Heart right ventricle (tissue), 16 donors: Measurements from ENCODE around the gene SOCS2. TPM values are rescaled to one million over a fixed set of nuclear protein-coding genes. Genes with fewer than 3 reads are reported as not detected.

Experiments
- ATAC-seq, 8 donors: fragments of 200-7000 bp; cut with Tn5 transposase; one replicate each; pipeline ENCODE4 v1.9.1; 2020; ENCODE audit warnings: mild to moderate bottlenecking in 8 of 8, moderate library complexity in 8 of 8, moderate number of reproducible peaks in 1 of 8
- DNase-seq, 2 donors: peaks; one replicate each; pipeline ENCODE4 v3.0.0-alpha.2; 2020
- H3K27ac ChIP-seq, 10 donors: fragments of 200-600 bp; sonication (generic) in 2 of 10; one replicate each; pipeline versions ENCODE4 v1.5.0 to v1.8.0; 2020 to 2022; ENCODE audit warnings: mild to moderate bottlenecking in 3 of 10
- H3K27me3 ChIP-seq, 7 donors: fragments of 200-600 bp; one replicate each; pipeline ENCODE4 v1.8.0; 2021 to 2022; ENCODE audit warnings: mild to moderate bottlenecking in 2 of 7
- H3K36me3 ChIP-seq, 9 donors: fragments of 200-600 bp; sonication (generic) in 1 of 9; one replicate each; pipeline versions ENCODE4 v1.5.0 to v1.8.0; 2020 to 2022; ENCODE audit warnings: mild to moderate bottlenecking in 2 of 9
- H3K4me1 ChIP-seq, 9 donors: fragments of 200-600 bp; sonication (generic) in 1 of 9; one replicate each; pipeline versions ENCODE4 v1.5.0 to v1.8.0; 2020 to 2022; ENCODE audit warnings: mild to moderate bottlenecking in 4 of 9
- H3K4me3 ChIP-seq, 10 donors: fragments of 200-600 bp; sonication (generic) in 2 of 10; one replicate each; pipeline versions ENCODE4 v1.5.0 to v1.8.0; 2020 to 2022; ENCODE audit warnings: mild to moderate bottlenecking in 7 of 10, moderate library complexity in 2 of 10
- H3K9me3 ChIP-seq, 11 donors: fragments of 200-600 bp in 10 of 11; sonication (generic) in 2 of 11; one replicate each; pipeline versions ENCODE4 v1.5.0 to v1.8.0; 2013 to 2022; ENCODE audit warnings: mild to moderate bottlenecking in 2 of 11, control low read depth in 1 of 11, moderate library complexity in 1 of 11
- CTCF ChIP-seq, 9 donors: fragments of 200-600 bp; sonication (generic) in 2 of 9; IDR thresholded peaks; one replicate each; pipeline versions ENCODE4 v1.5.0 to v1.8.0; 2021 to 2022; ENCODE audit warnings: antibody characterized with exemption in 9 of 9, mild to moderate bottlenecking in 5 of 9, moderate library complexity in 1 of 9
- whole genome bisulfite sequencing, 2 donors: extraction: QIAGEN DNeasy Blood & Tissue Kit; methylation state at CpG; one replicate each; pipeline ENCODE4 v1.1.7; 2013; ENCODE audit warnings: inconsistent platforms in 1 of 2; 5-methylcytosine and 5-hydroxymethylcytosine counted together
- intact Hi-C, 10 donors: fragments of 100-400 bp; cut with DNase I; formaldehyde crosslinking; loops; one replicate each; pipeline versions ENCODE4 v1.11.1 to v1.14.2; 2022
- polyA plus RNA-seq, 2 donors: library from polyadenylated mRNA; stranded (reverse); fragments of 200-250 nt; gene quantifications; one replicate each; pipeline ENCODE4 v1.2.3, GENCODE V29; 2013
- total RNA-seq, 10 donors: library from RNA; stranded (reverse); fragmentation: NEBNext Ultra II Directional in 3 of 10; extraction: Animal tissue kit (Norgen Biotek cat#: 25700) in 3 of 10; gene quantifications; one replicate each; pipeline versions ENCODE4 v1.2.1 to v1.2.4, GENCODE V29; 2021 to 2023
- donor health status: Arrhythmogenic right ventricular cardiomyopathy.
- donor health status: ischemic (EF 13 %, LVEDD 7.1; RV severe dilation, severe dysfunction).
- donor health status: healthy with polysubstance abuse.
- donor health status: DM: no; HTN: yes; CAD: no.
- donor health status: DM: no; HTN: no; CAD: no.
- donor health status: ischemic (EF 25% LVEDD 6.9; RV normal size, moderate dysfunction).
- donor health status: ischemic (EF 25% LVEDD 5.7; RV mildly dilated, moderate dysfunction).
- donor health status: healthy.
- donor health status: DM: yes; HTN: yes; CAD: no.
- donor health status: Ischemic cardiomyopathy.
- donor health status: ischemic (EF 35%, LVEDD 5.7; RV mildly dilated, moderate dysfunction).
- donor health status: nonischemic (EF 11% LVEDD 7.7; RV severe dilation, severe dysfunction).
- donor health status: DM: yes; HTN: yes; CAD: no.
- donor health status: PGD.
- donor health status: ischemic (EF 29% LVEDD 5.4; RV normal size, mild dysfunction).
- donor health status: nonischemic (EF 23%, LVEDD 6.1; RV moderate dilation, normal function).

SOCS2 gene
- total and polyA plus RNA-seq, 12 donors, result 8.6 to 35.1 (median 18.3) TPM

- WGBS, 2 donors, result 91 to 93% methylated on average over 4 of the region's 4 CpGs
- H3K9me3 ChIP-seq, result peaks cover 0 to 9% (median 0%) of the 10 kb centered on the region in 11 donors
- H3K27ac ChIP-seq, result no peak overlapping the region
- H3K4me1 ChIP-seq, result peaks cover 0 to 7% (median 0%) of the 10 kb centered on the region in 9 donors
- no peak for TF ChIP-seq CTCF (IDR thresholded peaks at IDR 0.05)
- ATAC-seq (no peak), DNase-seq (no peak)
- H3K27me3 ChIP-seq, result no peaks in the 10 kb centered on the region
- no peaks in the 10 kb centered on the region for H3K36me3 ChIP-seq
- intact Hi-C loops, result no loop called here
- H3K4me3 ChIP-seq, result no peak overlapping the region
Measured at GRCh38 chr12:93626160-93626559, 53.7 kb downstream of the SOCS2 start.

Other genes with a start within 250 kb of the SOCS2 start
- 100 to 1,000 TPM; 171 to 663 (median 245) TPM for gene NUDT4, start 194.8 kb upstream of the SOCS2 start, total RNA-seq
- 100 to 1,000 TPM in 1 of 2 donors, 10 to 100 TPM in 1; 61.1 to 128 TPM for gene NUDT4, start 194.8 kb upstream of the SOCS2 start, polyA plus RNA-seq
- gene UBE2N, start 130.7 kb upstream of the SOCS2 start, total RNA-seq, result 100 to 1,000 TPM in 1 of 10 donors, 10 to 100 TPM in 9; 86.3 to 109 (median 96.7) TPM
- 10 to 100 TPM; 35.5 to 76.0 TPM for gene UBE2N, start 130.7 kb upstream of the SOCS2 start, polyA plus RNA-seq
- 10 to 100 TPM; 34.1 to 59.6 (median 45.7) TPM for gene MRPL42, start 105.2 kb upstream of the SOCS2 start, total RNA-seq
- 10 to 100 TPM; 17.4 to 33.2 TPM for gene MRPL42, start 105.2 kb upstream of the SOCS2 start, polyA plus RNA-seq
- 10 to 100 TPM; 36.3 to 80.1 (median 60.2) TPM for gene CRADD, start 104.7 kb downstream of the SOCS2 start, total RNA-seq
- 10 to 100 TPM in 1 of 2 donors, 1 to 10 TPM in 1; 5.0 to 32.8 TPM for gene CRADD, start 104.7 kb downstream of the SOCS2 start, polyA plus RNA-seq